Ammon's horn (tissue), 1 donor: ENCODE measurements around the gene DYNLT2B.
"Not testable (repeated sequence)": the region's sequence is repeated elsewhere in the genome, so short reads cannot be mapped to it uniquely, and the experiment has no call there.

Source experiments
- DNase-seq: peaks from one replicate; pipeline ENCODE4 v3.0.0-alpha.2; 2016; ENCODE audit warnings: low spot score

DYNLT2B gene

GRCh38 chr3:196272826-196273225 is 45.2 kb downstream of the DYNLT2B start:
- DNase-seq: no peak

- peak; percentile 10 for DNase-seq
Observed at GRCh38 chr3:196270499-196270898, 47.5 kb downstream of the DYNLT2B start.

- DNase-seq: no peak
Observed at GRCh38 chr3:196268284-196269163, 49.5 kb downstream of the DYNLT2B start.

GRCh38 chr3:196263819-196264218 is 54.2 kb downstream of the DYNLT2B start:
- DNase-seq: no peak

- DNase-seq: no peak
Observed at GRCh38 chr3:196260784-196261183, 57.3 kb downstream of the DYNLT2B start.

GRCh38 chr3:196255776-196256175 is 62.3 kb downstream of the DYNLT2B start:
- no peak for DNase-seq

- no peak for DNase-seq
Observed at GRCh38 chr3:196254376-196255283, 63.4 kb downstream of the DYNLT2B start.

GRCh38 chr3:196251918-196252317 is 66.1 kb downstream of the DYNLT2B start:
- DNase-seq: no peak

GRCh38 chr3:196246612-196247308 is 71.3 kb downstream of the DYNLT2B start:
- no peak for DNase-seq

- DNase-seq: not testable (repeated sequence)
Observed at GRCh38 chr3:196244166-196244565, 73.9 kb downstream of the DYNLT2B start.

GRCh38 chr3:196241704-196242103 is 76.3 kb downstream of the DYNLT2B start:
- DNase-seq: no peak
